IPS-20b (cell line): ENCODE data around the gene OTUB1.

Experiments used
- H3K27ac ChIP-seq: one replicate; pipeline ENCODE4 v1.5.1; 2013; ENCODE audit warnings: low read length
- H3K27me3 ChIP-seq: 2 replicates; pipeline ENCODE4 v1.6.1; 2013; ENCODE audit warnings: mild to moderate bottlenecking, low read length, inconsistent platforms; ENCODE audit not compliant: insufficient read depth
- H3K36me3 ChIP-seq: 2 replicates; pipeline ENCODE4 v1.6.1; 2013; ENCODE audit warnings: low read depth, mild to moderate bottlenecking, inconsistent platforms, low read length, moderate library complexity; ENCODE audit not compliant: insufficient read depth
- H3K4me1 ChIP-seq: 2 replicates; pipeline ENCODE4 v1.6.1; 2013; ENCODE audit warnings: mild to moderate bottlenecking, control low read depth, inconsistent platforms, low read length, moderate library complexity; ENCODE audit not compliant: insufficient read depth
- H3K4me3 ChIP-seq: 2 replicates; pipeline ENCODE4 v1.5.1; 2013; ENCODE audit warnings: mild to moderate bottlenecking, low read length, inconsistent platforms
- H3K9ac ChIP-seq: 2 replicates; pipeline ENCODE4 v1.6.1; 2013; ENCODE audit warnings: low read depth, mild to moderate bottlenecking, inconsistent platforms, low read length, moderate library complexity
- H3K9me3 ChIP-seq: 2 replicates; pipeline ENCODE4 v1.6.1; 2013; ENCODE audit warnings: mild to moderate bottlenecking, low read depth, low read length, inconsistent platforms; ENCODE audit not compliant: insufficient read depth

OTUB1 gene

GRCh38 chr11:63986156-63986931 lies at the start of gene OTUB1:
Gene OTUB1 (plus strand): TSS chr11:63986438. CDS start chr11:63986457, 19 bp downstream.
- Histone ChIP-seq H3K4me3 (peak within 1 kb of the TSS; percentile 75), H3K9me3 (no peaks in the 10 kb centered on the region), H3K4me1 (peaks cover 12% of the 10 kb centered on the region), H3K27ac (peak within 1 kb of the TSS; percentile 97), H3K9ac (peak within 1 kb of the TSS; percentile 96), H3K27me3 (no peaks in the 10 kb centered on the region), H3K36me3 (peaks cover 36% of the 10 kb centered on the region)

- no peaks in the 10 kb centered on the region for H3K9me3 ChIP-seq
- peak overlapping the region; percentile 40; the same call in 1 of the 2 replicates for H3K9ac ChIP-seq
- H3K27ac ChIP-seq, result no peak overlapping the region
These were observed 48.3 kb upstream of the OTUB1 start for GRCh38 chr11:63937713-63938478.

GRCh38 chr11:63938479-63939396 lies 47.5 kb upstream of the OTUB1 start, which contains the start of gene NAA40:
Gene NAA40 (plus strand): TSS chr11:63939002. CDS start chr11:63939097, 95 bp downstream.
- Histone ChIP-seq H3K27ac (peak within 1 kb of the TSS; percentile 65), H3K27me3 (no peaks in the 10 kb centered on the region)

More at GRCh38 chr11:63937713-63938478, 48.3 kb upstream of the OTUB1 start:
- Histone ChIP-seq H3K4me3 (peak overlapping the region; percentile 69), H3K36me3 (peaks cover 9% of the 10 kb centered on the region; the same call in 1 of the 2 replicates), H3K27me3 (no peaks in the 10 kb centered on the region), H3K4me1 (no peaks in the 10 kb centered on the region)

GRCh38 chr11:63939397-63939891 lies 46.8 kb upstream of the OTUB1 start:
- Histone ChIP-seq H3K9ac (peak overlapping the region; percentile 89; the same call in 1 of the 2 replicates), H3K4me1 (no peaks in the 10 kb centered on the region; the same call in 1 of the 2 replicates), H3K9me3 (no peaks in the 10 kb centered on the region), H3K27me3 (no peaks in the 10 kb centered on the region), H3K4me3 (peak overlapping the region; percentile 96), H3K27ac (peak overlapping the region; percentile 65), H3K36me3 (peaks cover 9% of the 10 kb centered on the region; the same call in 1 of the 2 replicates)

More at GRCh38 chr11:63938479-63939396, 47.5 kb upstream of the OTUB1 start, which contains the start of gene NAA40:
- Histone ChIP-seq H3K9ac (peak within 1 kb of the TSS; percentile 89), H3K4me3 (peak within 1 kb of the TSS; percentile 96), H3K36me3 (peaks cover 9% of the 10 kb centered on the region; the same call in 1 of the 2 replicates), H3K4me1 (no peaks in the 10 kb centered on the region), H3K9me3 (no peaks in the 10 kb centered on the region)

GRCh38 chr11:63940786-63941185 lies 45.5 kb upstream of the OTUB1 start:
- Histone ChIP-seq H3K36me3 (peaks cover 9% of the 10 kb centered on the region; the same call in 1 of the 2 replicates), H3K9me3 (no peaks in the 10 kb centered on the region), H3K4me1 (no peaks in the 10 kb centered on the region; the same call in 1 of the 2 replicates), H3K27ac (no peak overlapping the region), H3K9ac (no peak overlapping the region), H3K4me3 (no peak overlapping the region), H3K27me3 (no peaks in the 10 kb centered on the region)

- H3K4me3 ChIP-seq, result no peak overlapping the region
- H3K9me3 ChIP-seq, result no peaks in the 10 kb centered on the region
- no peaks in the 10 kb centered on the region for H3K27me3 ChIP-seq
- peaks cover 20% of the 10 kb centered on the region for H3K36me3 ChIP-seq
- H3K9ac ChIP-seq, result no peak overlapping the region
- no peaks in the 10 kb centered on the region; the same call in 1 of the 2 replicates for H3K4me1 ChIP-seq
- H3K27ac ChIP-seq, result no peak overlapping the region
These were observed 44.3 kb upstream of the OTUB1 start for GRCh38 chr11:63941901-63942300.

- Histone ChIP-seq H3K4me3 (no peak overlapping the region), H3K4me1 (no peaks in the 10 kb centered on the region; the same call in 1 of the 2 replicates), H3K9ac (no peak overlapping the region), H3K27me3 (no peaks in the 10 kb centered on the region), H3K9me3 (no peaks in the 10 kb centered on the region), H3K36me3 (peaks cover 29% of the 10 kb centered on the region), H3K27ac (no peak overlapping the region)
These were observed 43.4 kb upstream of the OTUB1 start for GRCh38 chr11:63942803-63943202.

GRCh38 chr11:63944987-63945386 lies 41.3 kb upstream of the OTUB1 start:
- no peaks in the 10 kb centered on the region for H3K9me3 ChIP-seq

GRCh38 chr11:63945477-63946163 lies 40.6 kb upstream of the OTUB1 start:
- H3K27me3 ChIP-seq, result no peaks in the 10 kb centered on the region
- no peak overlapping the region for H3K4me3 ChIP-seq
- peaks cover 44% of the 10 kb centered on the region for H3K36me3 ChIP-seq
- no peaks in the 10 kb centered on the region; the same call in 1 of the 2 replicates for H3K4me1 ChIP-seq
- no peak overlapping the region for H3K9ac ChIP-seq
- H3K27ac ChIP-seq, result no peak overlapping the region
- H3K9me3 ChIP-seq, result no peaks in the 10 kb centered on the region

More at GRCh38 chr11:63944987-63945386, 41.3 kb upstream of the OTUB1 start:
- H3K9ac ChIP-seq, result no peak overlapping the region
- no peak overlapping the region for H3K4me3 ChIP-seq
- H3K36me3 ChIP-seq, result peaks cover 42% of the 10 kb centered on the region
- no peaks in the 10 kb centered on the region for H3K27me3 ChIP-seq
- no peaks in the 10 kb centered on the region; the same call in 1 of the 2 replicates for H3K4me1 ChIP-seq
- H3K27ac ChIP-seq, result no peak overlapping the region

- Histone ChIP-seq H3K4me1 (no peaks in the 10 kb centered on the region), H3K9me3 (no peaks in the 10 kb centered on the region), H3K27me3 (no peaks in the 10 kb centered on the region), H3K4me3 (no peak overlapping the region), H3K36me3 (peaks cover 81% of the 10 kb centered on the region), H3K27ac (no peak overlapping the region), H3K9ac (no peak overlapping the region)
These were observed 34.3 kb upstream of the OTUB1 start for GRCh38 chr11:63951779-63952536.
